Measurements from ENCODE around the gene MYLK.

MYLK gene

DNA sequence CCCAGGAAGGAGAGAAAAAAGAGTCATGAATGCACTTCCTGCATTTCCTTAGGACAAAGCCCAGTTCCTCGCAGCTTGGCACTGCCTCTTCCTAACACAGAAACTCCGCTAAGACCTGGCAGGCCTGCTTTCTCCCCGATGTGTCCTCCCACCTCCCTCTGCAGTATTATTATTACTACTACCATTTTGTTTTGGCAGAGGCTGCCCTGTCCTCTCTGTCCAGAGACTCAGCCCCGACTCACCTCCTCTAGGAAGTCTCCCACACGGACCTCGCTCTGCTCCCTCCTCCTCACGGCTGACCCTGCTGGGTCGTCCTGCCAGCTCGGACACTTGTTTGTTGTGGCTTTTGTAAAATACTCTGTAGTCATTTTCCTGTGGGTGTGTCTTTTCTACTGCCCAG is 192.1 kb downstream of the MYLK start:
- H3K4me2 ChIP-seq (ENCODE audit: low read length): no peak overlapping the region
- no peak overlapping the region for H3K4me3 ChIP-seq (ENCODE audit: low read depth, low read length, poor library complexity, severe bottlenecking)
- no peaks in the 10 kb centered on the region for H3K79me2 ChIP-seq (ENCODE audit: insufficient read depth, low read length)
- H3F3A ChIP-seq (ENCODE audit: insufficient read depth, low read length): no peaks in the 10 kb centered on the region
- H3K9me2 ChIP-seq (ENCODE audit: low read depth, low read length): no peaks in the 10 kb centered on the region
- no peaks in the 10 kb centered on the region for H3K4me1 ChIP-seq (ENCODE audit: insufficient read depth, low read length, severe bottlenecking)
- no peaks in the 10 kb centered on the region for H3K27me3 ChIP-seq (ENCODE audit: insufficient read depth, low read length)
- no peak overlapping the region for H3K27ac ChIP-seq (ENCODE audit: low read depth, low read length, poor library complexity, severe bottlenecking)
- H2AFZ ChIP-seq (ENCODE audit: low read length): no peak overlapping the region
- no peaks in the 10 kb centered on the region for H3K9me3 ChIP-seq (ENCODE audit: low read length)
- no peak overlapping the region for H3K9ac ChIP-seq (ENCODE audit: low read length)
- TF ChIP-seq, protein P1, sequence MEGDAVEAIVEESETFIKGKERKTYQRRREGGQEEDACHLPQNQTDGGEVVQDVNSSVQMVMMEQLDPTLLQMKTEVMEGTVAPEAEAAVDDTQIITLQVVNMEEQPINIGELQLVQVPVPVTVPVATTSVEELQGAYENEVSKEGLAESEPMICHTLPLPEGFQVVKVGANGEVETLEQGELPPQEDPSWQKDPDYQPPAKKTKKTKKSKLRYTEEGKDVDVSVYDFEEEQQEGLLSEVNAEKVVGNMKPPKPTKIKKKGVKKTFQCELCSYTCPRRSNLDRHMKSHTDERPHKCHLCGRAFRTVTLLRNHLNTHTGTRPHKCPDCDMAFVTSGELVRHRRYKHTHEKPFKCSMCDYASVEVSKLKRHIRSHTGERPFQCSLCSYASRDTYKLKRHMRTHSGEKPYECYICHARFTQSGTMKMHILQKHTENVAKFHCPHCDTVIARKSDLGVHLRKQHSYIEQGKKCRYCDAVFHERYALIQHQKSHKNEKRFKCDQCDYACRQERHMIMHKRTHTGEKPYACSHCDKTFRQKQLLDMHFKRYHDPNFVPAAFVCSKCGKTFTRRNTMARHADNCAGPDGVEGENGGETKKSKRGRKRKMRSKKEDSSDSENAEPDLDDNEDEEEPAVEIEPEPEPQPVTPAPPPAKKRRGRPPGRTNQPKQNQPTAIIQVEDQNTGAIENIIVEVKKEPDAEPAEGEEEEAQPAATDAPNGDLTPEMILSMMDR (IDR thresholded peaks at IDR 0.05; ENCODE audit: low read length): no peak
- TF ChIP-seq EZH2 (IDR thresholded peaks at IDR 0.05; ENCODE audit: borderline replicate concordance, low read length): no peak
- no peaks in the 10 kb centered on the region for H3K36me3 ChIP-seq (ENCODE audit: insufficient read depth, low read length)
- H4K20me1 ChIP-seq (ENCODE audit: insufficient read depth, low read length): no peaks in the 10 kb centered on the region

GRCh38 chr3:123689831-123690230 is 194.3 kb downstream of the MYLK start:
- Histone ChIP-seq H3K9me2 (ENCODE audit: low read depth, low read length) (no peaks in the 10 kb centered on the region), H3K79me2 (ENCODE audit: insufficient read depth, low read length) (no peaks in the 10 kb centered on the region), H3K4me3 (ENCODE audit: low read depth, low read length, poor library complexity, severe bottlenecking) (no peak overlapping the region), H4K20me1 (ENCODE audit: insufficient read depth, low read length) (no peaks in the 10 kb centered on the region), H3K27ac (ENCODE audit: low read depth, low read length, poor library complexity, severe bottlenecking) (no peak overlapping the region), H2AFZ (ENCODE audit: low read length) (no peak overlapping the region), H3K9ac (ENCODE audit: low read length) (no peak overlapping the region), H3K27me3 (ENCODE audit: insufficient read depth, low read length) (no peaks in the 10 kb centered on the region), H3K4me2 (ENCODE audit: low read length) (no peak overlapping the region), H3K36me3 (ENCODE audit: insufficient read depth, low read length) (no peaks in the 10 kb centered on the region), H3K9me3 (ENCODE audit: low read length) (no peaks in the 10 kb centered on the region), H3F3A (ENCODE audit: insufficient read depth, low read length) (no peaks in the 10 kb centered on the region), H3K4me1 (ENCODE audit: insufficient read depth, low read length, severe bottlenecking) (no peaks in the 10 kb centered on the region)
- TF ChIP-seq EZH2 (IDR thresholded peaks at IDR 0.05; ENCODE audit: borderline replicate concordance, low read length): no peak
- TF ChIP-seq, protein P1 (IDR thresholded peaks at IDR 0.05; ENCODE audit: low read length): no peak

DNA sequence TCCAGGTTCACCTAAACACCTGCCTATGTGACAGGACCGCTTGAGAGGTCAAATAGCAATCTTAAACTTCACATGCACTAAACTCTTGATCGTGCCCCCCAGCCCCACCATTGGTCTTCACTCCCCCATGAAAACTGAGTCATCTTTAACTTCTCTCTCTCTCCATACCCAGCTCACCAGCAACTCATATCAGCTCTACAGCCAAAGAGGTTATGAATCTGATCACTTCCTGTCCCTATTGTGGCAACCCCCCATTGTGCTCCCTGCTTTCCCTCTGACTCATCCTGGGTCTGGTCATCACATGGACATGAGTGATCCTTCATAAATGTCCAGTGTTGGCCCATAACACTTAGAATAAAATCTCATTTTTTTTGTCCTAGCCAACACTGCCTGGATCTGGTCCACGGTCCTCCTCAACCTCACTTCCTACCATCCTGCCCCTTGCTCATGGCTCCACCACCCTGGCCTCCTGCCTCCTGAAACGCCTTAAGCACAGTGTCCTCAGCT is 195.8 kb downstream of the MYLK start:
- H3K36me3 ChIP-seq (ENCODE audit: insufficient read depth, low read length): no peaks in the 10 kb centered on the region
- no peaks in the 10 kb centered on the region for H3K9me2 ChIP-seq (ENCODE audit: low read depth, low read length)
- TF ChIP-seq, protein P1 (IDR thresholded peaks at IDR 0.05; ENCODE audit: low read length): no peak
- TF ChIP-seq EZH2 (IDR thresholded peaks at IDR 0.05; ENCODE audit: borderline replicate concordance, low read length): no peak
- H4K20me1 ChIP-seq (ENCODE audit: insufficient read depth, low read length): no peaks in the 10 kb centered on the region
- no peaks in the 10 kb centered on the region for H3K79me2 ChIP-seq (ENCODE audit: insufficient read depth, low read length)
- H3K4me1 ChIP-seq (ENCODE audit: insufficient read depth, low read length, severe bottlenecking): no peaks in the 10 kb centered on the region
- no peak overlapping the region for H2AFZ ChIP-seq (ENCODE audit: low read length)
- no peak overlapping the region for H3K9ac ChIP-seq (ENCODE audit: low read length)
- no peaks in the 10 kb centered on the region for H3K27me3 ChIP-seq (ENCODE audit: insufficient read depth, low read length)
- H3F3A ChIP-seq (ENCODE audit: insufficient read depth, low read length): no peaks in the 10 kb centered on the region
- no peak overlapping the region for H3K4me3 ChIP-seq (ENCODE audit: low read depth, low read length, poor library complexity, severe bottlenecking)
- H3K27ac ChIP-seq (ENCODE audit: low read depth, low read length, poor library complexity, severe bottlenecking): no peak overlapping the region
- no peaks in the 10 kb centered on the region for H3K9me3 ChIP-seq (ENCODE audit: low read length)
- H3K4me2 ChIP-seq (ENCODE audit: low read length): no peak overlapping the region

Data from OCI-LY1 (cell line).